Esophagus squamous epithelium (tissue), 5 donors: ENCODE results near the gene ADGRB3. TPM values are rescaled to one million over a fixed set of nuclear protein-coding genes. Genes with fewer than 3 reads are reported as not detected.

Source experiments
- DNase-seq: peaks from one replicate; lab custom pipeline; 2025; lab: John Stamatoyannopoulos, UW
- H3K27ac ChIP-seq, 4 donors: fragments of 200-600 bp; sonication (generic); one replicate each; pipeline ENCODE4 v1.5.1; 2016 to 2019; ENCODE audit warnings: mild to moderate bottlenecking in 1 of 4
- H3K27me3 ChIP-seq, 4 donors: fragments of 200-600 bp; sonication (generic); 1 replicate in 3 of 4; 2 replicates in 1 of 4; pipeline versions ENCODE4 v1.5.1 to v1.6.0; 2017 to 2021; ENCODE audit warnings: antibody characterized with exemption in 1 of 4
- H3K36me3 ChIP-seq, 3 donors: fragments of 200-600 bp; sonication (generic); one replicate each; pipeline ENCODE4 v1.5.1; 2016 to 2019
- H3K4me1 ChIP-seq, 3 donors: fragments of 200-600 bp; sonication (generic); one replicate each; pipeline ENCODE4 v1.5.1; 2017 to 2019
- H3K4me3 ChIP-seq, 4 donors: fragments of 200-600 bp; sonication (generic); 1 replicate in 3 of 4; 2 replicates in 1 of 4; pipeline ENCODE4 v1.5.1; 2016 to 2019; ENCODE audit warnings: mild to moderate bottlenecking in 2 of 4, moderate library complexity in 1 of 4
- H3K9me3 ChIP-seq, 3 donors: fragments of 200-600 bp; sonication (generic); one replicate each; pipeline ENCODE4 v1.5.1; 2016 to 2019
- POLR2A ChIP-seq, 4 donors: fragments of 450-650 bp; IDR thresholded peaks; one replicate each; pipeline ENCODE4 v1.6.1; 2017; ENCODE audit warnings: antibody characterized with exemption in 4 of 4, mild to moderate bottlenecking in 4 of 4, moderate library complexity in 3 of 4
- WGBS, 2 donors: methylation state at CpG; one replicate each; pipeline ENCODE4 v1.1.5; 2018; 5-methylcytosine and 5-hydroxymethylcytosine counted together
- intact Hi-C: fragments of 100-400 bp; cut with DNase I; formaldehyde crosslinking; loops from one replicate; pipeline ENCODE4 v1.15.0; 2022
- total RNA-seq, 4 donors: library from RNA; depleted of rRNA; stranded (reverse); fragments of >200 nt; gene quantifications; one replicate each; pipeline ENCODE4 v1.1.0, GENCODE V29; 2016
- TF ChIP-seq, protein P1 (sequence below), 6 experiments: fragments of 450-650 bp in 4 of 6; fragments of 200-600 bp in 2 of 6; sonication (generic) in 2 of 6; IDR thresholded peaks; one replicate each; pipeline ENCODE4 v1.5.1; 2016 to 2019; ENCODE audit warnings: antibody characterized with exemption in 6 of 6, mild to moderate bottlenecking in 4 of 6, moderate library complexity in 4 of 6
- donor health status: DM: yes; HTN: yes; CAD: no.

The ADGRB3 gene
- total RNA-seq, 4 donors from 2014 or later = 0.04 to 1.1 (median 0.32) TPM

DNA sequence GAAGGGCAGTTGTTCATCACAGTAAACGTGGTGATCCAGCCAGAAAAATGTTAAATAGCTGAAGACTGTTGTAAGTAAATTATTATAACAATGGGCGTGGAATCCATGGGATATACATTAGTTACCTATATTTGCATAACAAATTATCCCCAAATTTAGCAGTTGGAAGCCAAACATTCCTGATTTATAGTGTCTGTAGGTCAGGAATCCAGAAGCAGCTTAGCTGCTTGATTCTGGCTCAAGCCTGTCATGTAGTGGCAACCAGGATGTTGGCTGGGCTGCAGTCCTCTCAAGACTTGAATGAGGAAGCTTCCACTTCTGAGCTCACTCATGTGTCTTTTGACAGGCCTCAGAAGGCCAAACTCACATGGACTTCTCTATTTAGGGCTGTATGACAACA is 6.9 kb upstream of the ADGRB3 start:
- WGBS, 2 donors = 27 to 36% methylated on average over 2 of the region's 2 CpGs
- intact Hi-C loops = no loop called here

DNA sequence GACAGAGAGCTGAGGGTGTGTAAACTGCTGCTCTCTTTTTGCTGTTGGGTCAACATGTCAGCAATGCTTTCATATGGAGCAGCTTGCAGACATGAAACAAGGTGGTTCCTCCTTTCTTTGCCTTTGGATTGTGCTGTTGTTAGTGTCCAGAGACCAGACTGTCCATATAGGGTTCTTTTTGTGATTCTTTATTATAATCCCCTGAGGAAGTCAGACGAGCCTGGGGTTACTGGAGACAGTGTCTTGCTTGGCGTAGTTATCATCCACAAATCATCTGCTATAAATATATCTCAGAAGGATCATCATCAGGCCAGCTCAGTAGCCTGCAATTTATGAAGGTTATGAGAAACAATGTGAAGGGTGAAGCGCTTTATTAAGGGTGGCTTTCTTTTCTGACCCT is 2.3 kb upstream of the ADGRB3 start:
- peaks cover 0 to 46% (median 2%) of the 10 kb centered on the region in 4 donors for H3K27me3 ChIP-seq
- DNase-seq = no peak
- intact Hi-C loops = no loop called here
- H3K27ac ChIP-seq = peak overlapping the region in 1 of 4 donors; percentile 80
- 61 to 67% methylated on average over 3 of the region's 3 CpGs for WGBS, 2 donors
- H3K4me3 ChIP-seq = no peak overlapping the region
- H3K9me3 ChIP-seq = no peaks in the 10 kb centered on the region
- no peak for TF ChIP-seq POLR2A (IDR thresholded peaks at IDR 0.05)
- TF ChIP-seq, protein P1, sequence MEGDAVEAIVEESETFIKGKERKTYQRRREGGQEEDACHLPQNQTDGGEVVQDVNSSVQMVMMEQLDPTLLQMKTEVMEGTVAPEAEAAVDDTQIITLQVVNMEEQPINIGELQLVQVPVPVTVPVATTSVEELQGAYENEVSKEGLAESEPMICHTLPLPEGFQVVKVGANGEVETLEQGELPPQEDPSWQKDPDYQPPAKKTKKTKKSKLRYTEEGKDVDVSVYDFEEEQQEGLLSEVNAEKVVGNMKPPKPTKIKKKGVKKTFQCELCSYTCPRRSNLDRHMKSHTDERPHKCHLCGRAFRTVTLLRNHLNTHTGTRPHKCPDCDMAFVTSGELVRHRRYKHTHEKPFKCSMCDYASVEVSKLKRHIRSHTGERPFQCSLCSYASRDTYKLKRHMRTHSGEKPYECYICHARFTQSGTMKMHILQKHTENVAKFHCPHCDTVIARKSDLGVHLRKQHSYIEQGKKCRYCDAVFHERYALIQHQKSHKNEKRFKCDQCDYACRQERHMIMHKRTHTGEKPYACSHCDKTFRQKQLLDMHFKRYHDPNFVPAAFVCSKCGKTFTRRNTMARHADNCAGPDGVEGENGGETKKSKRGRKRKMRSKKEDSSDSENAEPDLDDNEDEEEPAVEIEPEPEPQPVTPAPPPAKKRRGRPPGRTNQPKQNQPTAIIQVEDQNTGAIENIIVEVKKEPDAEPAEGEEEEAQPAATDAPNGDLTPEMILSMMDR (IDR thresholded peaks at IDR 0.05) = no peak
- H3K36me3 ChIP-seq = no peaks in the 10 kb centered on the region
- peaks cover 4 to 29% (median 8%) of the 10 kb centered on the region in 3 donors for H3K4me1 ChIP-seq

More for the DNA sequence above, 6.9 kb upstream of the ADGRB3 start:
- DNase-seq = no peak
- H3K4me3 ChIP-seq = no peak overlapping the region
- no peak overlapping the region for H3K27ac ChIP-seq
- H3K36me3 ChIP-seq = no peaks in the 10 kb centered on the region
- TF ChIP-seq, protein P1 (IDR thresholded peaks at IDR 0.05) = no peak
- TF ChIP-seq POLR2A (IDR thresholded peaks at IDR 0.05) = no peak
- peaks cover 0 to 8% (median 0%) of the 10 kb centered on the region in 4 donors for H3K27me3 ChIP-seq
- H3K4me1 ChIP-seq = no peaks in the 10 kb centered on the region
- H3K9me3 ChIP-seq = no peaks in the 10 kb centered on the region

DNA sequence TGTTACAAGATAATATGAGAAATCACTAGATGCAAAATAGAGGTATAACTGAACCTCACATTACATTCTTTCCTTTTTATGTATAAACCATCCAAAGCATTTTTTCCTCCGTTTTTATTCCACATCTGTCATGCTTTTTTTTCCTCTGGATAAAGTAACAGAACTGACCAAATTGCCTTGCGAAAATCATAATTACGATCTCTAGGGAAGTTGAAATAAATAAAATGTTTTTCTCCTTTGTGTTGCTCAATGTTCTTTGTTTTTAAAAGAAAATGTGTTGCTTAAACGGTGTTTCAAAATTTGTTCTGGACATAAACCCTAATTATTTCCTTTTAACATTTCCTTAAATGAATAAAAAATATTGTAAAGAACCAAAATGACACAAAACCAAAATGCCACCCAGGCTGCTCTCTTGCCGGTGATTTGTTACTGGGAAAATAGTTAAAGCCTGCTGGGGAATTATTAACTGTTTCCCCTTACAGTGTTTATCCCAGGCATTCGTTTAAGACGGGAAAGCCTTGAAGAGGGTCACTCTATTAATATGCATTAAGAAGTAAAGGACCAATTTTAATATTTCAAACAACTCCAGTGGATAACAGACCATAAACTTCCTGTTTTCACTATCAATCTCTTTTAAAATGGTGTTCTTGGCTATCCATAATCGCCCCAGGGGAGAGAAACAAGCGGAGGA is 1.7 kb upstream of the ADGRB3 start:
- TF ChIP-seq, protein P1 (IDR thresholded peaks at IDR 0.05) = no peak
- no peak for TF ChIP-seq POLR2A (IDR thresholded peaks at IDR 0.05)
- 36 to 39% methylated on average over 9 of the region's 9 CpGs for WGBS, 2 donors
- intact Hi-C loops = no loop called here

DNA sequence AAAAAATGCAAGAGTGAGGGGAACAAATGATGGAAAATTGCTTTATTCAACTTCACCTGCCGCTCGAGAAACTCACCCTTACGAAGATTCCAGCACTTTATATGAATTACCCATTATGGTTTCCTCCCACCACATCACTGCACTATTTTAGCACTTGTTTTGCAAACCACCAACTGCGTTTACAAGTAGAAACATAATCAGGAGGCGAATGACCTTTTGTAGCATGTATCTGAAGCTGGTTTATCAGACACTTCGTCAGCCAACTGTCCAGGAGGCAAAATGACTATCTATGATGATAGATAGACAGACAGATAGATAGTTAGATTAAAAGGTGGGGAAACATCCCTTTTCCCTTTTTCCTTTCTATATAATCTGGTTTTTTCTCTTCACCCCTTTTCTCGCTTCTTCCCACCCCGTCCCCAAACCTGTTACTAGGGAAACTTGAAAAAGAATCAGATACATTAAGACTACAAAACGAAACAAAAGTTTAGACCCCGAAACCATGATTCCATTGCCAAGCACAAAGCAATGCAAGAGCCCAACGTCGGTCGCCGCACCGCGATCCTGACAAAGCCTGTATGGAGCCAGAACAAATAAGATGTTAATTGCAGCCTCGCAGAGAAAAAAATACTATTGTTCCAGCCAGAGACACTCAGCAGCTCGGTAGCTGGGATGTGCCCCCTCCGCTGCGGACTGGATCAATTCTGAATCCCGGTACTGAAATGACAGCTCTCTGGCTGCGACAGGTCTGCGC is 933 bp upstream of the ADGRB3 start:
- Histone ChIP-seq H3K27ac (peak overlapping the region; percentile 15 to 85 (median 78)), H3K27me3 (peaks cover 0 to 59% (median 2%) of the 10 kb centered on the region in 4 donors), H3K4me1 (peaks cover 4 to 29% (median 8%) of the 10 kb centered on the region in 3 donors), H3K36me3 (no peaks in the 10 kb centered on the region), H3K4me3 (peak overlapping the region; percentile 44 to 74 (median 62)), H3K9me3 (no peaks in the 10 kb centered on the region)
- intact Hi-C loops = no loop called here
- no peak for DNase-seq
- 2 to 5% methylated on average over 23 of the region's 23 CpGs for WGBS, 2 donors
- TF ChIP-seq, protein P1 (IDR thresholded peaks at IDR 0.05) = no peak
- TF ChIP-seq POLR2A (IDR thresholded peaks at IDR 0.05) = no peak

More for the DNA sequence above, 1.7 kb upstream of the ADGRB3 start:
- Histone ChIP-seq H3K27ac (peak overlapping the region in 3 of 4 donors; percentile 75 to 85 (median 80)), H3K4me3 (peak overlapping the region in 3 of 4 donors; percentile 60 to 74 (median 63)), H3K9me3 (no peaks in the 10 kb centered on the region), H3K4me1 (peaks cover 4 to 29% (median 8%) of the 10 kb centered on the region in 3 donors), H3K27me3 (peaks cover 0 to 52% (median 2%) of the 10 kb centered on the region in 4 donors), H3K36me3 (no peaks in the 10 kb centered on the region)
- no peak for DNase-seq

DNA sequence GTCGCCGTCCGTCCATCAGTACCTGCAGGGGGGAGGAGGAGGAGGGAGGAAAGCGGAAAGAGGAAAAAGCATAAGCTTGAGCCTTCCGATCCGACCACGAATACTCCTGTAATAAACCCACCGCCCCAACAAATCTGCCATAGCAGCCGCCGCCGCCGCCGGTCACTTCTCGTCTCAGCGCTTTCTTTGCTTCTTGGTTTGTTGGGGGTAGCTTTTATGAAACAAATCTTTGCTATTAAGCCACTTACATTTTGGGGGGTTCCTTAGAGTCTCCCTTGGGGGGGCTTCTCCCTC is 277 bp downstream of the ADGRB3 start:
- DNase-seq = no peak
- Histone ChIP-seq H3K4me1 (peaks cover 4 to 38% (median 8%) of the 10 kb centered on the region in 3 donors), H3K36me3 (no peaks in the 10 kb centered on the region), H3K9me3 (no peaks in the 10 kb centered on the region), H3K27me3 (peaks cover 0 to 71% (median 2%) of the 10 kb centered on the region in 4 donors), H3K4me3 (peak overlapping the region; percentile 44 to 74 (median 62)), H3K27ac (peak overlapping the region in 3 of 4 donors; percentile 52 to 85 (median 80))
- intact Hi-C loops = no loop called here
- WGBS, 2 donors = 0 to 2% methylated on average over 7 to 15 of the region's 15 CpGs
- TF ChIP-seq POLR2A (IDR thresholded peaks at IDR 0.05) = no peak
- TF ChIP-seq, protein P1 (IDR thresholded peaks at IDR 0.05) = no peak
